Measurements from ENCODE around the gene MC2R. TPM values are rescaled to one million over a fixed set of nuclear protein-coding genes. Genes with fewer than 3 reads are reported as not detected.

Gene MC2R
- total and polyA plus RNA-seq, 9 donors = 0.05 TPM; not detected in 7

- Histone ChIP-seq H3K4me3 (no peak overlapping the region), H3K27ac (no peak overlapping the region), H3K9me3 (no peaks in the 10 kb centered on the region), H3K27me3 (no peaks in the 10 kb centered on the region), H3K36me3 (no peaks in the 10 kb centered on the region), H3K4me1 (ENCODE audit: insufficient read depth) (no peaks in the 10 kb centered on the region)
- intact Hi-C loops (cut with DNase I) = loop anchor here in 1 of 4 donors (10.0 kb wide), 1 partner anchor 64 kb away; no protein-coding TSS in a partner anchor
- no peak for DNase-seq
- 53 to 65% (median 60%) methylated on average over 8 of the region's 8 CpGs for WGBS, 3 donors
- TF ChIP-seq POLR2A (IDR thresholded peaks at IDR 0.05) = no peak
- TF ChIP-seq EP300 (IDR thresholded peaks at IDR 0.05) = no peak
- TF ChIP-seq, protein P1, sequence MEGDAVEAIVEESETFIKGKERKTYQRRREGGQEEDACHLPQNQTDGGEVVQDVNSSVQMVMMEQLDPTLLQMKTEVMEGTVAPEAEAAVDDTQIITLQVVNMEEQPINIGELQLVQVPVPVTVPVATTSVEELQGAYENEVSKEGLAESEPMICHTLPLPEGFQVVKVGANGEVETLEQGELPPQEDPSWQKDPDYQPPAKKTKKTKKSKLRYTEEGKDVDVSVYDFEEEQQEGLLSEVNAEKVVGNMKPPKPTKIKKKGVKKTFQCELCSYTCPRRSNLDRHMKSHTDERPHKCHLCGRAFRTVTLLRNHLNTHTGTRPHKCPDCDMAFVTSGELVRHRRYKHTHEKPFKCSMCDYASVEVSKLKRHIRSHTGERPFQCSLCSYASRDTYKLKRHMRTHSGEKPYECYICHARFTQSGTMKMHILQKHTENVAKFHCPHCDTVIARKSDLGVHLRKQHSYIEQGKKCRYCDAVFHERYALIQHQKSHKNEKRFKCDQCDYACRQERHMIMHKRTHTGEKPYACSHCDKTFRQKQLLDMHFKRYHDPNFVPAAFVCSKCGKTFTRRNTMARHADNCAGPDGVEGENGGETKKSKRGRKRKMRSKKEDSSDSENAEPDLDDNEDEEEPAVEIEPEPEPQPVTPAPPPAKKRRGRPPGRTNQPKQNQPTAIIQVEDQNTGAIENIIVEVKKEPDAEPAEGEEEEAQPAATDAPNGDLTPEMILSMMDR (IDR thresholded peaks at IDR 0.05) = no peak
These were observed 24.5 kb downstream of the MC2R start for GRCh38 chr18:13890761-13891361.

- no peak for TF ChIP-seq POLR2A (IDR thresholded peaks at IDR 0.05)
- TF ChIP-seq EP300 (IDR thresholded peaks at IDR 0.05) = no peak
- TF ChIP-seq, protein P1 (IDR thresholded peaks at IDR 0.05) = no peak
- no peak overlapping the region for H3K4me3 ChIP-seq
- DNase-seq = no peak
- intact Hi-C loops (cut with DNase I) = loop anchor here in 1 of 4 donors (10.0 kb wide), 1 partner anchor 65 kb away; no protein-coding TSS in a partner anchor
- no peaks in the 10 kb centered on the region for H3K27me3 ChIP-seq
- H3K27ac ChIP-seq = no peak overlapping the region
- H3K36me3 ChIP-seq = no peaks in the 10 kb centered on the region
- no peaks in the 10 kb centered on the region for H3K4me1 ChIP-seq (ENCODE audit: insufficient read depth)
- no peaks in the 10 kb centered on the region for H3K9me3 ChIP-seq
- WGBS, 3 donors = 47% methylated on average over 2 of the region's 2 CpGs
These were observed 25.7 kb downstream of the MC2R start for GRCh38 chr18:13889671-13890070.

GRCh38 chr18:13888191-13888716 lies 27.1 kb downstream of the MC2R start:
- intact Hi-C loops (cut with DNase I) = no loop called here
- no peak for TF ChIP-seq EP300 (IDR thresholded peaks at IDR 0.05)
- no peak for TF ChIP-seq POLR2A (IDR thresholded peaks at IDR 0.05)
- TF ChIP-seq, protein P1 (IDR thresholded peaks at IDR 0.05) = no peak
- Histone ChIP-seq H3K4me1 (ENCODE audit: insufficient read depth) (no peaks in the 10 kb centered on the region), H3K27me3 (no peaks in the 10 kb centered on the region), H3K36me3 (no peaks in the 10 kb centered on the region), H3K9me3 (no peaks in the 10 kb centered on the region), H3K27ac (no peak overlapping the region), H3K4me3 (no peak overlapping the region)
- DNase-seq = no peak
- 51 to 59% (median 53%) methylated on average over 5 of the region's 5 CpGs for WGBS, 3 donors

- Histone ChIP-seq H3K36me3 (no peaks in the 10 kb centered on the region), H3K4me3 (no peak overlapping the region), H3K4me1 (ENCODE audit: insufficient read depth) (no peaks in the 10 kb centered on the region), H3K27ac (no peak overlapping the region), H3K9me3 (no peaks in the 10 kb centered on the region), H3K27me3 (no peaks in the 10 kb centered on the region)
- DNase-seq = no peak
- TF ChIP-seq EP300 (IDR thresholded peaks at IDR 0.05) (no peak), POLR2A (IDR thresholded peaks at IDR 0.05) (no peak)
- TF ChIP-seq, protein P1 (IDR thresholded peaks at IDR 0.05) = no peak
- intact Hi-C loops (cut with DNase I) = no loop called here
- 91 to 92% (median 92%) methylated on average over 14 of the region's 14 CpGs for WGBS, 3 donors
These were observed 30.3 kb downstream of the MC2R start for GRCh38 chr18:13885009-13885408.

All from ovary (tissue), 9 donors.